DND-41 (cell line): Measurements from ENCODE around the gene CD86.
"Not testable (repeated sequence)": the region's sequence is repeated elsewhere in the genome, so short reads cannot be mapped to it uniquely, and the experiment has no call there.

Experiments
- ATAC-seq: fragments of 200-7000 bp; cut with Tn5 transposase; 3 replicates; pipeline ENCODE4 v1.9.1; 2021; ENCODE audit warnings: low read depth; ENCODE audit not compliant: insufficient read depth
- DNase-seq: peaks from one replicate; pipeline ENCODE4 v3.0.0-alpha.2; 2020
- H2AFZ ChIP-seq: 2 replicates; pipeline ENCODE4 v1.6.0; 2012; ENCODE audit warnings: low read depth, low read length
- H3K27ac ChIP-seq: 2 replicates; pipeline ENCODE4 v1.5.1; 2012; ENCODE audit warnings: low read length, inconsistent platforms
- H3K27me3 ChIP-seq: fragments of 200-600 bp; sonication (generic); 2 replicates; pipeline ENCODE4 v1.6.0; 2012; ENCODE audit warnings: low read length, mild to moderate bottlenecking, inconsistent platforms; ENCODE audit not compliant: insufficient read depth, poor library complexity
- H3K36me3 ChIP-seq: 2 replicates; pipeline ENCODE4 v1.5.1; 2012; ENCODE audit warnings: low read length, inconsistent platforms; ENCODE audit not compliant: insufficient read depth
- H3K4me1 ChIP-seq: 2 replicates; pipeline ENCODE4 v1.5.1; 2012; ENCODE audit warnings: mild to moderate bottlenecking, low read length; ENCODE audit not compliant: insufficient read depth
- H3K4me2 ChIP-seq: 2 replicates; pipeline ENCODE4 v1.6.0; 2012; ENCODE audit warnings: mild to moderate bottlenecking, moderate library complexity, low read length, inconsistent platforms; ENCODE audit not compliant: insufficient read depth
- H3K4me3 ChIP-seq, 2 experiments: fragments of 200-600 bp in 1 of 2; shearing (Covaris generic) in 1 of 2; 2 replicates each; pipeline ENCODE4 v1.5.1; 2012 to 2016; ENCODE audit warnings: inconsistent platforms in 2 of 2, low read length in 2 of 2, mild to moderate bottlenecking in 2 of 2, low read depth in 1 of 2, moderate library complexity in 1 of 2
- H3K79me2 ChIP-seq: 2 replicates; pipeline ENCODE4 v1.6.0; 2012; ENCODE audit warnings: low read length, inconsistent platforms; ENCODE audit not compliant: insufficient read depth
- H3K9ac ChIP-seq: 2 replicates; pipeline ENCODE4 v1.6.0; 2012; ENCODE audit warnings: low read depth, mild to moderate bottlenecking, inconsistent platforms, low read length, moderate library complexity
- H3K9me3 ChIP-seq: 2 replicates; pipeline ENCODE4 v1.5.1; 2012; ENCODE audit warnings: low read length, moderate library complexity, mild to moderate bottlenecking, inconsistent platforms; ENCODE audit not compliant: insufficient read depth, severe bottlenecking
- H4K20me1 ChIP-seq: 2 replicates; pipeline ENCODE4 v1.6.0; 2012; ENCODE audit warnings: low read length; ENCODE audit not compliant: insufficient read depth
- EZH2 ChIP-seq: IDR thresholded peaks from 3 replicates; pipeline ENCODE4 v1.6.1; 2012; ENCODE audit warnings: borderline replicate concordance, low read depth, mild to moderate bottlenecking, moderate library complexity, low read length, inconsistent platforms; ENCODE audit not compliant: severe bottlenecking
- TF ChIP-seq, protein P1 (sequence below): IDR thresholded peaks from 2 replicates; pipeline ENCODE4 v1.5.1; 2012; ENCODE audit warnings: borderline replicate concordance, low read length, moderate library complexity, mild to moderate bottlenecking; ENCODE audit not compliant: poor library complexity, severe bottlenecking; ENCODE audit errors: extremely low read depth

The CD86 gene

DNA sequence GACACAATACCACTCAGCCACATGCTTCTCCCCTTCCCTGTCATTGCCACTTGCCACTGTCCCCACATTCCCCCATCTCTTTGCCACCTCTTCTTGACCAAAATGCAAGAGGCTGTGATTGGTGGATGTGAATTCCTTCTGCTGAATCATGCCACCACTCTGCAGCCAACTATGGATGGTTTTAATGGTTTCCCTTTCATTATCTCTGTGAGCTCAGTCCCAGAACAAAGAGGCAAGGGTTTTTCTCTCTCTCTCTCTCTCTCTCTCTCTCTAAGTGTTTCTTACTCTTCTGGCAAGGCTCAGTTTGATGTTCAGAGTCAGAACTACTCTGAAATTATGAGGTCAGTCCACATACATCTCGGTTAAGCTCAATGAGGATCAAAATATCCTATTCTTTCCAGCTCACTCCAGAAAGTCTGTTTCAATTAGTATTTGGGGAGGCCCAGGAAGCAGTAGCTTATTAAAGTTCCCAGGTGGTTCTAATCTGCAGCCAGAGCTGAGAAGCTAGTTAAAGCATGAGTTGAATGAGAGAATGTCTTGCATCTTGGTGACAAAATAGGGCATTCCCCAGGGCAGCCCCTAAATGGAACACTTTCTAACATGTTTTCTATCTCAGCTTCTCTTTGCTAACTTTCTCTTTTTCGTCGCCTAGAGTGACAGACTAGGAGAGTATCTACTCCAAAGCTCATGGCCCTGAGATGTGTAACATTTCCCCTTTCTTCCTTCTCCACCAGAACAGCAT, 24.6 kb upstream of the CD86 start:
- H3K4me1 ChIP-seq = peaks cover 11% of the 10 kb centered on the region; the same call in 1 of the 2 replicates
- no peak overlapping the region for H3K27ac ChIP-seq
- H3K79me2 ChIP-seq = no peaks in the 10 kb centered on the region
- ATAC-seq (peak; percentile 86), DNase-seq (peak; percentile 30)
- TF ChIP-seq EZH2 = no peak
- TF ChIP-seq, protein P1, sequence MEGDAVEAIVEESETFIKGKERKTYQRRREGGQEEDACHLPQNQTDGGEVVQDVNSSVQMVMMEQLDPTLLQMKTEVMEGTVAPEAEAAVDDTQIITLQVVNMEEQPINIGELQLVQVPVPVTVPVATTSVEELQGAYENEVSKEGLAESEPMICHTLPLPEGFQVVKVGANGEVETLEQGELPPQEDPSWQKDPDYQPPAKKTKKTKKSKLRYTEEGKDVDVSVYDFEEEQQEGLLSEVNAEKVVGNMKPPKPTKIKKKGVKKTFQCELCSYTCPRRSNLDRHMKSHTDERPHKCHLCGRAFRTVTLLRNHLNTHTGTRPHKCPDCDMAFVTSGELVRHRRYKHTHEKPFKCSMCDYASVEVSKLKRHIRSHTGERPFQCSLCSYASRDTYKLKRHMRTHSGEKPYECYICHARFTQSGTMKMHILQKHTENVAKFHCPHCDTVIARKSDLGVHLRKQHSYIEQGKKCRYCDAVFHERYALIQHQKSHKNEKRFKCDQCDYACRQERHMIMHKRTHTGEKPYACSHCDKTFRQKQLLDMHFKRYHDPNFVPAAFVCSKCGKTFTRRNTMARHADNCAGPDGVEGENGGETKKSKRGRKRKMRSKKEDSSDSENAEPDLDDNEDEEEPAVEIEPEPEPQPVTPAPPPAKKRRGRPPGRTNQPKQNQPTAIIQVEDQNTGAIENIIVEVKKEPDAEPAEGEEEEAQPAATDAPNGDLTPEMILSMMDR = no peak
- no peaks in the 10 kb centered on the region for H3K27me3 ChIP-seq
- no peak overlapping the region for H3K4me2 ChIP-seq
- H4K20me1 ChIP-seq = no peaks in the 10 kb centered on the region
- H3K36me3 ChIP-seq = no peaks in the 10 kb centered on the region
- no peak overlapping the region for H3K4me3 ChIP-seq
- no peak overlapping the region; the same call in 1 of the 2 replicates for H2AFZ ChIP-seq
- H3K9ac ChIP-seq = no peak overlapping the region
- H3K9me3 ChIP-seq = no peaks in the 10 kb centered on the region

DNA sequence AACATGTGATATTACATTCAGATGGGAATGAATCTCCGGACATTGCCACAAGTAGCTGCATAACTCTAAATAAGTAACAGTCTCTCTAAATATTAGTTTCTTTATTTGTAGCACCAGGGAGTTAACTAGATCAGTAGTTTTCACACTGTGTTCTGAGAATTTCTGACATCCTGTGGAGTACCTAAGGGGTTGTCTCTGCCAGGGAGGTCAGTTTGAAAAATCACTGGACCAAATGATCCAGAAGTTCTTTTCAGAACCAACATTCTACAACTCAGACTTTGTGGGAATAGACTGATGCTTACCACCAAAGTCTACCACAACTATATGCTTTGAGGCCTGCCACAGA, 24.1 kb upstream of the CD86 start:
- Histone ChIP-seq H4K20me1 (no peaks in the 10 kb centered on the region), H3K36me3 (no peaks in the 10 kb centered on the region), H2AFZ (no peak overlapping the region), H3K4me1 (peaks cover 11% of the 10 kb centered on the region; the same call in 1 of the 2 replicates), H3K79me2 (no peaks in the 10 kb centered on the region), H3K4me2 (no peak overlapping the region), H3K9me3 (no peaks in the 10 kb centered on the region), H3K9ac (no peak overlapping the region), H3K27ac (no peak overlapping the region), H3K4me3 (no peak overlapping the region), H3K27me3 (no peaks in the 10 kb centered on the region)
- DNase-seq = no peak
- no peak for TF ChIP-seq EZH2
- TF ChIP-seq, protein P1 = no peak
- ATAC-seq = no peak

DNA sequence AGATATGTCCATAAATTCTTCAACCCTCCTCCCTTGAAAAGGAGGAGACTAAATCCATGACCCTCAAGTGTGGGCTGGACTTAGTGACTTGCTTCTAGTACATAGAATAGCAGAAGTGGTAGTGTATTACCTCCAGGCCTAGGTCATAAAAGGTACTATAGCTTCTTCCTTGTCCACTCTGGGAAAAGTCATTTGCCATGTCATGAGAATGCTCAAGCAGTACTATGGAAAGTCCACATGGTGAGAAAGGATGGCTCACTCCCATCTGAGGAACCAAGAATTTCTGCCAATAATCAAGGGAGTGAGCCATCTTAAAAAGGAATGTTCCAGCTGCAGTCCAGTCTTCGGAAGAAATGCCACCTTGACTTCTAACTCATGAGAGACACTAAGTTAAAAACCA, 22.6 kb upstream of the CD86 start:
- no peaks in the 10 kb centered on the region for H4K20me1 ChIP-seq
- H3K4me1 ChIP-seq = peaks cover 11% of the 10 kb centered on the region; the same call in 1 of the 2 replicates
- H3K9ac ChIP-seq = no peak overlapping the region
- H3K27ac ChIP-seq = no peak overlapping the region
- no peaks in the 10 kb centered on the region for H3K79me2 ChIP-seq
- no peak overlapping the region for H2AFZ ChIP-seq
- H3K4me2 ChIP-seq = no peak overlapping the region
- TF ChIP-seq, protein P1 = no peak
- no peak for TF ChIP-seq EZH2
- DNase-seq (no peak), ATAC-seq (no peak)
- H3K36me3 ChIP-seq = no peaks in the 10 kb centered on the region
- no peak overlapping the region for H3K4me3 ChIP-seq
- H3K9me3 ChIP-seq = peaks cover 11% of the 10 kb centered on the region
- H3K27me3 ChIP-seq = no peaks in the 10 kb centered on the region

DNA sequence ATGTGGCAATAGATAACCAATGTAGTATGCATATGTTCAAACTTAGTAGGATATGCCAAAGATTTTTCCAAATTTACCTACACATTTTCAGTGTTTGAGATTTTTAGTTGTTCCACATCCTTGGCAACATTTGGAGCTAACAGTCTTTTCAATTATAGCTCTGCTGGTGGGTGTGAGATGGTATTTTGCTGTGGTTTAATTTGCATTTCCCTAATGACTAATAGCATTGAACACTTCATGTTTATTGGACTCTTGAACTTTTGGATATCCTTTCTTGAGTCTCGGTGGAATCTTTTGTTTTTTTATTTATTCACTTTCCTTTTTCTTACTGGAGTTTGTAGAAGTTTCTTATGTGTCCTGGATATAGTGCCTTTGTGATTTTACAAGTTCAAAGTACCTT, 22.1 kb upstream of the CD86 start:
- H3K9ac ChIP-seq = no peak overlapping the region
- ATAC-seq (no peak), DNase-seq (no peak)
- H3K27ac ChIP-seq = no peak overlapping the region
- peaks cover 15% of the 10 kb centered on the region for H3K9me3 ChIP-seq
- H3K4me3 ChIP-seq = no peak overlapping the region
- no peak overlapping the region for H2AFZ ChIP-seq
- H3K79me2 ChIP-seq = no peaks in the 10 kb centered on the region
- no peak for TF ChIP-seq EZH2
- no peaks in the 10 kb centered on the region for H3K27me3 ChIP-seq
- H3K36me3 ChIP-seq = no peaks in the 10 kb centered on the region
- H3K4me2 ChIP-seq = no peak overlapping the region
- peaks cover 11% of the 10 kb centered on the region; the same call in 1 of the 2 replicates for H3K4me1 ChIP-seq
- H4K20me1 ChIP-seq = no peaks in the 10 kb centered on the region

DNA sequence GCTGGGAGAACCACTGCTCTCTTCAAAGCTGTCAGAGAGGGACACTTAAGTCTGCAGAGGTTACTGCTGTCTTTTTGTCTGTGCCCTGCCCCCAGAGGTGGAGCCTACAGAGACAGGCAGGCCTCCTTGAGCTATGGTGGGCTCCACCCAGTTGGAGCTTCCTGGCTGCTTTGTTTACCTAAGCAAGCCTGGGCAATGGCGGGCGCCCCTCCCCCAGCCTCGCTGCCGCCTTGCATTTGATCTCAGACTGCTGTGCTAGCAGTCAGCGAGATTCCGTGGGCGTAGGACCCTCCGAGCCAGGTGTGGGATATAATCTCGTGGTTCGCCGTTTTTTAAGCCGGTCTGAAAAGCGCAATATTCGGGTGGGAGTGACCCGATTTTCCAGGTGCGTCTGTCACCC, 7.9 kb upstream of the CD86 start:
- not testable (repeated sequence) for H2AFZ ChIP-seq, H3K36me3 ChIP-seq, H3K79me2 ChIP-seq, ATAC-seq, H3K4me1 ChIP-seq, H3K27ac ChIP-seq, H3K27me3 ChIP-seq, H3K9ac ChIP-seq, H4K20me1 ChIP-seq, H3K4me2 ChIP-seq, DNase-seq, H3K4me3 ChIP-seq, H3K9me3 ChIP-seq

DNA sequence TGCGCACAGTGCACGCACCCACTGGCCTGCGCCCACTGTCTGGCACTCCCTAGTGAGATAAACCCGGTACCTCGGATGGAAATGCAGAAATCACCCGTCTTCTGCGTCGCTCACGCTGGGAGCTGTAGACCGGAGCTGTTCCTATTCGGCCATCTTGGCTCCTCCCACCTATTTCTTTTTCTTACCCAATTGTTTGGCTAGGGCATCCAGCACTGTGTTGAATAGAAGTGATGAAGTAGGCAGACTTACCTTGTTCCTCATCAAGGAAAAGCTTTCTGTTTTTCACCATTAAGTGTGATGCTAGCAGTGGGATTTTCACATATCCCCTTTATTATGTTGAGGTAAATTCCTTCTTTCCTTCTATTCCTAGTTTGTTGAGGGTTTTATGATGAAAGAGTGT, 7.4 kb upstream of the CD86 start:
- not testable (repeated sequence) for ATAC-seq, H2AFZ ChIP-seq, DNase-seq

More for the DNA sequence above, 7.4 kb upstream of the CD86 start:
- not testable (repeated sequence) for H3K9ac ChIP-seq, H3K4me3 ChIP-seq, H4K20me1 ChIP-seq, H3K27ac ChIP-seq, H3K4me1 ChIP-seq, H3K27me3 ChIP-seq, H3K36me3 ChIP-seq, H3K79me2 ChIP-seq, H3K9me3 ChIP-seq, H3K4me2 ChIP-seq
